Esophagus squamous epithelium (tissue), 4 donors: ENCODE data around the gene PSG2.
"Not testable (repeated sequence)": the region's sequence is repeated elsewhere in the genome, so short reads cannot be mapped to it uniquely, and the experiment has no call there.

Experiments used
- POLR2A ChIP-seq, 4 donors: fragments of 450-650 bp; IDR thresholded peaks; one replicate each; pipeline ENCODE4 v1.6.1; 2017; ENCODE audit warnings: antibody characterized with exemption in 4 of 4, mild to moderate bottlenecking in 4 of 4, moderate library complexity in 3 of 4
- TF ChIP-seq, protein P1 (sequence below), 6 experiments: fragments of 450-650 bp in 4 of 6; fragments of 200-600 bp in 2 of 6; sonication (generic) in 2 of 6; IDR thresholded peaks; one replicate each; pipeline ENCODE4 v1.5.1; 2016 to 2019; ENCODE audit warnings: antibody characterized with exemption in 6 of 6, mild to moderate bottlenecking in 4 of 6, moderate library complexity in 4 of 6

DNA sequence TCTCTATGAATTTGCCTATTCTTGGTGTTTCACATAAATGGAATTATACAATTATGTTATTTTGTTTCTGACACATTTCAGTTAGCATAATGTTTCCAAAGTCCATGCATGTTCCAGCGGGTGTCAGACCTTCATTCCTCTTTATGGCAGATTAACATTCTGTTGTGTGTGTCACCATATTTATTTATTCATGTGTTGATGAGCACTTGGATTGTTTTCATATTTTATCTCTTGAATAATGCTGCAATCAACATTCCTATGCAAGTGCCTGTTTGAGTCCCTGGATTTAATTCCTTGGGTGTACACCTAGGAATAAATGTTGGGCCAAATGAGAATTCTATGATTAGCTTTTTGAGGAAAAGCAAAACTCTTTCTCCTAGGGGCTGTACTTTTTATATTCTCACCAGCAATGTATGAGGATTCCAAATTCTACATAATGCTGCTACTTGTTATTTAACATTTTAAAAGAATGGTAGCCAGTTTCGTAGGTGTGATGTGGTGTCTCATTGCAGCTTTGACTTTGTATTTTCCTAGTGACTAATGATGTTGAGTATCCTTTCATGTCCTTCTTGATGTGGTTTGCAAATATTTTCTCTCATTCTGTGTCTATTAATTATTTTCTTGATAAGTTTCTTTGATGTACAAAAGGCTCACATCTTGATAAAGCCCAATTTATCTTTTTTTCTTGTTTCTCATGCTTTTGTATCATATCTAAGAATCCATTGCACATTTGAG is 3.5 kb upstream of the PSG2 start:
- TF ChIP-seq, protein P1, sequence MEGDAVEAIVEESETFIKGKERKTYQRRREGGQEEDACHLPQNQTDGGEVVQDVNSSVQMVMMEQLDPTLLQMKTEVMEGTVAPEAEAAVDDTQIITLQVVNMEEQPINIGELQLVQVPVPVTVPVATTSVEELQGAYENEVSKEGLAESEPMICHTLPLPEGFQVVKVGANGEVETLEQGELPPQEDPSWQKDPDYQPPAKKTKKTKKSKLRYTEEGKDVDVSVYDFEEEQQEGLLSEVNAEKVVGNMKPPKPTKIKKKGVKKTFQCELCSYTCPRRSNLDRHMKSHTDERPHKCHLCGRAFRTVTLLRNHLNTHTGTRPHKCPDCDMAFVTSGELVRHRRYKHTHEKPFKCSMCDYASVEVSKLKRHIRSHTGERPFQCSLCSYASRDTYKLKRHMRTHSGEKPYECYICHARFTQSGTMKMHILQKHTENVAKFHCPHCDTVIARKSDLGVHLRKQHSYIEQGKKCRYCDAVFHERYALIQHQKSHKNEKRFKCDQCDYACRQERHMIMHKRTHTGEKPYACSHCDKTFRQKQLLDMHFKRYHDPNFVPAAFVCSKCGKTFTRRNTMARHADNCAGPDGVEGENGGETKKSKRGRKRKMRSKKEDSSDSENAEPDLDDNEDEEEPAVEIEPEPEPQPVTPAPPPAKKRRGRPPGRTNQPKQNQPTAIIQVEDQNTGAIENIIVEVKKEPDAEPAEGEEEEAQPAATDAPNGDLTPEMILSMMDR (IDR thresholded peaks at IDR 0.05): not testable (repeated sequence)
- not testable (repeated sequence) for TF ChIP-seq POLR2A (IDR thresholded peaks at IDR 0.05)
